ENCODE results near the gene QRICH1. TPM values are rescaled to one million over a fixed set of nuclear protein-coding genes. Genes with fewer than 3 reads are reported as not detected.

QRICH1 gene
- total and polyA plus RNA-seq, 3 donors from 2014 or later = 126 to 287 (median 280) TPM

GRCh38 chr3:49016414-49017228, 77.2 kb downstream of the QRICH1 start:
- WGBS, 2 donors = 79 to 88% methylated on average over 6 of the region's 6 CpGs
- H3K9me3 ChIP-seq = no peaks in the 10 kb centered on the region
- H3K36me3 ChIP-seq (ENCODE audit: low read depth, missing control alignments) = no peaks in the 10 kb centered on the region
- no peak for DNase-seq
- no peak overlapping the region for H3K4me3 ChIP-seq
- no peaks in the 10 kb centered on the region for H3K27me3 ChIP-seq
- intact Hi-C loops (cut with DNase I; ENCODE audit: low total_unique reads) = no loop called here
- H3K4me1 ChIP-seq = peaks cover 35% of the 10 kb centered on the region
- no peak overlapping the region for H3K27ac ChIP-seq
- TF ChIP-seq, protein P1, sequence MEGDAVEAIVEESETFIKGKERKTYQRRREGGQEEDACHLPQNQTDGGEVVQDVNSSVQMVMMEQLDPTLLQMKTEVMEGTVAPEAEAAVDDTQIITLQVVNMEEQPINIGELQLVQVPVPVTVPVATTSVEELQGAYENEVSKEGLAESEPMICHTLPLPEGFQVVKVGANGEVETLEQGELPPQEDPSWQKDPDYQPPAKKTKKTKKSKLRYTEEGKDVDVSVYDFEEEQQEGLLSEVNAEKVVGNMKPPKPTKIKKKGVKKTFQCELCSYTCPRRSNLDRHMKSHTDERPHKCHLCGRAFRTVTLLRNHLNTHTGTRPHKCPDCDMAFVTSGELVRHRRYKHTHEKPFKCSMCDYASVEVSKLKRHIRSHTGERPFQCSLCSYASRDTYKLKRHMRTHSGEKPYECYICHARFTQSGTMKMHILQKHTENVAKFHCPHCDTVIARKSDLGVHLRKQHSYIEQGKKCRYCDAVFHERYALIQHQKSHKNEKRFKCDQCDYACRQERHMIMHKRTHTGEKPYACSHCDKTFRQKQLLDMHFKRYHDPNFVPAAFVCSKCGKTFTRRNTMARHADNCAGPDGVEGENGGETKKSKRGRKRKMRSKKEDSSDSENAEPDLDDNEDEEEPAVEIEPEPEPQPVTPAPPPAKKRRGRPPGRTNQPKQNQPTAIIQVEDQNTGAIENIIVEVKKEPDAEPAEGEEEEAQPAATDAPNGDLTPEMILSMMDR (IDR thresholded peaks at IDR 0.05) = no peak
- no peak for TF ChIP-seq POLR2A (IDR thresholded peaks at IDR 0.05)

DNA sequence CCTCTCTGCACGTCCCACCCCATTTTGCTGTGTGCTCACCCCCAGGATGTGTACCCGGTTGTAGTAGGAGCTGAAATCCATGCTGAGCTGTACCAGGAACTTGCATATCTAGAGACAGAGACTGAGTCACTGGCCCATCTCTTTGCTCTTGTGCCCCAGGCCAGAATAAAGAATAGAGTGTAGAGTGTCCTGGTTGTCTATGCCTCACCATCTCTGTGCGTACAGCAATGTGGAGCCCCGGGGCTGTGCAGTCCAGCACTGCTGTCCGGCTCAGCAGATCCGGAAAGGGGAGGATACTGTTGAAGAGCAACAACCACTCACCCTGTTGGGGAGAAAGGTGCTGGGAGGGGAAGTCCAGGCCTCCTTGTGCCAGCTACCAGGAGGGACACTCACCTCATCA, 78.1 kb downstream of the QRICH1 start:
- H3K9me3 ChIP-seq = no peaks in the 10 kb centered on the region
- no peaks in the 10 kb centered on the region for H3K36me3 ChIP-seq (ENCODE audit: low read depth, missing control alignments)
- WGBS, 2 donors = 64 to 68% methylated on average over 5 to 6 of the region's 6 CpGs
- peaks cover 35% of the 10 kb centered on the region for H3K4me1 ChIP-seq
- H3K27me3 ChIP-seq = no peaks in the 10 kb centered on the region
- no peak overlapping the region for H3K27ac ChIP-seq
- no peak overlapping the region for H3K4me3 ChIP-seq
- TF ChIP-seq POLR2A (IDR thresholded peaks at IDR 0.05) = no peak
- TF ChIP-seq, protein P1 (IDR thresholded peaks at IDR 0.05) = no peak
- DNase-seq = no peak
- intact Hi-C loops (cut with DNase I; ENCODE audit: low total_unique reads) = no loop called here

DNA sequence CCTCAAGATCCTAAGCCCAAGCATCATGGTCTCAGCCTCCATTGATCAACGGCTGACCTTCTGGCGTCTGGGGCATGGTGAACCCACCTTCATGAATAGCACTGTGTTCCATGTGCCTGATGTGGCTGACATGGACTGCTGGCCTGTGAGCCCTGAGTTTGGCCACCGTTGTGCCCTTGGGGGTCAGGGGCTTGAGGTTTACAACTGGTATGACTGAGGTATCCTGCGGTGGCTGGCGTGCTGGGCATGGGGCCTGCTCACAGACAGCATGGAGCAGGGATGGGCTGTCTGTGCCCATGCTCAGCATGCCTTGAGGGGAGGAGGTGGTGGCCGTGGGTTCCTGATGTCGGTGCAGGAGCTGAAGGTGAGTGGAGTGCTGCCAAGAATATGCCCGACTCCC, 78.8 kb downstream of the QRICH1 start:
- H3K4me3 ChIP-seq = no peak overlapping the region
- no peak for TF ChIP-seq POLR2A (IDR thresholded peaks at IDR 0.05)
- TF ChIP-seq, protein P1 (IDR thresholded peaks at IDR 0.05) = no peak
- no peaks in the 10 kb centered on the region for H3K27me3 ChIP-seq
- WGBS, 2 donors = 70 to 81% methylated on average over 2 to 8 of the region's 8 CpGs
- H3K4me1 ChIP-seq = peaks cover 31% of the 10 kb centered on the region
- intact Hi-C loops (cut with DNase I; ENCODE audit: low total_unique reads) = no loop called here
- no peaks in the 10 kb centered on the region for H3K9me3 ChIP-seq
- H3K27ac ChIP-seq = no peak overlapping the region
- no peak for DNase-seq
- no peaks in the 10 kb centered on the region for H3K36me3 ChIP-seq (ENCODE audit: low read depth, missing control alignments)

GRCh38 chr3:49013738-49014660, 79.9 kb downstream of the QRICH1 start:
- no peaks in the 10 kb centered on the region for H3K27me3 ChIP-seq
- no peaks in the 10 kb centered on the region for H3K9me3 ChIP-seq
- intact Hi-C loops (cut with DNase I; ENCODE audit: low total_unique reads) = no loop called here
- TF ChIP-seq, protein P1 (IDR thresholded peaks at IDR 0.05) = peak; percentile 24 to 57 (median 38)
- TF ChIP-seq POLR2A (IDR thresholded peaks at IDR 0.05) = no peak
- WGBS, 2 donors = 82 to 84% methylated on average over 17 to 24 of the region's 24 CpGs
- DNase-seq = peak; percentile 78
- no peak overlapping the region for H3K4me3 ChIP-seq
- peaks cover 20% of the 10 kb centered on the region for H3K4me1 ChIP-seq
- H3K36me3 ChIP-seq (ENCODE audit: low read depth, missing control alignments) = no peaks in the 10 kb centered on the region
- no peak overlapping the region for H3K27ac ChIP-seq

Measured in testis (tissue), 3 donors.